Measurements from ENCODE around the gene PITPNC1.

Gene PITPNC1

DNA sequence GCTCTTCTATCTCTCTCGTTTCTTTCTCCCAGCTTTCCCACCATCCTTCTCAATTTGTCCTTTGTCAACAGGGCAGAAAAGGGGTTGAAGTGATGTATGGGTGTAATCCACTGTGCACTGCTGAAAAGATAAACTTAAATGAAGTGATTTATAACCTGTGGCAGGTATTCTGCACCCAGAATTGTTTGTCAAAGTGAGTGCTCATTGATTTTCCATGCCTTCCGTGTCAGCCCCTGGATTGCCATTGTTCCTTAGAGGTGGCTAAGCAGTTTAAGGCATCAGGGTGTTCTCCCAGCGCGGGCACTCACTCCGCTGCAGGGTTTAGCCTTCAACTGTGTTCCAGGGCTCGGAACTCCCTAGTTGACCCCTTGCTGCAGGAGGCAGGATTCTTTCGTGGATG lies 82.9 kb downstream of the PITPNC1 start:
- TF ChIP-seq EZH2 (IDR thresholded peaks at IDR 0.05; ENCODE audit: borderline replicate concordance, low read length) (no peak), CTCF (IDR thresholded peaks at IDR 0.05; ENCODE audit: low read length) (no peak)
- H3K4me1 ChIP-seq (ENCODE audit: insufficient read depth, low read length, severe bottlenecking): no peaks in the 10 kb centered on the region
- H3K4me2 ChIP-seq (ENCODE audit: low read length): no peak overlapping the region
- H3K79me2 ChIP-seq (ENCODE audit: insufficient read depth, low read length): no peaks in the 10 kb centered on the region
- H3K36me3 ChIP-seq (ENCODE audit: insufficient read depth, low read length): no peaks in the 10 kb centered on the region; the same call in 1 of the 2 replicates
- H4K20me1 ChIP-seq (ENCODE audit: insufficient read depth, low read length): no peaks in the 10 kb centered on the region
- H2AFZ ChIP-seq (ENCODE audit: low read length): no peak overlapping the region
- H3K9me3 ChIP-seq (ENCODE audit: low read length): peaks cover 4% of the 10 kb centered on the region; the same call in 1 of the 2 replicates
- no peak overlapping the region for H3K27ac ChIP-seq (ENCODE audit: low read depth, low read length, poor library complexity, severe bottlenecking)
- no peaks in the 10 kb centered on the region for H3F3A ChIP-seq (ENCODE audit: insufficient read depth, low read length)
- no peak overlapping the region for H3K9ac ChIP-seq (ENCODE audit: low read length)
- H3K4me3 ChIP-seq (ENCODE audit: low read depth, low read length, poor library complexity, severe bottlenecking): no peak overlapping the region
- H3K27me3 ChIP-seq (ENCODE audit: insufficient read depth, low read length): no peaks in the 10 kb centered on the region; the same call in 1 of the 2 replicates
- H3K9me2 ChIP-seq (ENCODE audit: low read depth, low read length): no peaks in the 10 kb centered on the region

DNA sequence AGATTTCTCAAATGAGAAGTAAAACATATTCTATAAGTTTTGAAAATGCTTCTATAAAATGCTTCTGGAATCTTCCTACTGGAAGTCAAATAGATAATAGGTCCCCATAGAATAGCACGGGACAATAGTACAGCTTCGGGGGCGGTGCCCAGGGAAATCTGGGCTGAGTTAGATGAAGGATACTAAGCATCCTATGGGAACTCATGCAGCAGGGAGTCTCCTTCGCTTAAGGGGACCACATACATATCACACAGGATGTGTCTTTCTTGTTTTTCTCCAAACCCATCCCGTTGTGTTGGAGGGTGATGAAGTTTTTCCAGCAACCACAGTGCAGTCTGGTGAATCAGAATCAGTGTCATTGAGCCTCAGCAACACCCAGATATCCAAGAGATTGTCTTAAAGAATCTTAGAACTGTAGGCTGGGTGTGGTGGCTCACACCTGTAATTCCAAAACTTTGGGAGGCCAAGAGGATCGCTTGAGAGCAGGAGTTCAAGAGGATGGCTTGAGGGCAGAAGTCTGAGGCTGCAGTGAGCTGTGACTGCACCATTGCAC lies 84.2 kb downstream of the PITPNC1 start:
- TF ChIP-seq EZH2 (IDR thresholded peaks at IDR 0.05; ENCODE audit: borderline replicate concordance, low read length): no peak
- TF ChIP-seq CTCF (IDR thresholded peaks at IDR 0.05; ENCODE audit: low read length): no peak
- Histone ChIP-seq H3K4me1 (ENCODE audit: insufficient read depth, low read length, severe bottlenecking) (no peaks in the 10 kb centered on the region), H3K79me2 (ENCODE audit: insufficient read depth, low read length) (no peaks in the 10 kb centered on the region), H3K9ac (ENCODE audit: low read length) (no peak overlapping the region), H3K9me2 (ENCODE audit: low read depth, low read length) (no peaks in the 10 kb centered on the region), H4K20me1 (ENCODE audit: insufficient read depth, low read length) (no peaks in the 10 kb centered on the region), H3F3A (ENCODE audit: insufficient read depth, low read length) (no peaks in the 10 kb centered on the region), H3K4me2 (ENCODE audit: low read length) (no peak overlapping the region), H3K4me3 (ENCODE audit: low read depth, low read length, poor library complexity, severe bottlenecking) (no peak overlapping the region), H3K27ac (ENCODE audit: low read depth, low read length, poor library complexity, severe bottlenecking) (no peak overlapping the region), H3K27me3 (ENCODE audit: insufficient read depth, low read length) (no peaks in the 10 kb centered on the region; the same call in 1 of the 2 replicates), H3K36me3 (ENCODE audit: insufficient read depth, low read length) (no peaks in the 10 kb centered on the region; the same call in 1 of the 2 replicates), H3K9me3 (ENCODE audit: low read length) (peaks cover 4% of the 10 kb centered on the region; the same call in 1 of the 2 replicates), H2AFZ (ENCODE audit: low read length) (no peak overlapping the region)

DNA sequence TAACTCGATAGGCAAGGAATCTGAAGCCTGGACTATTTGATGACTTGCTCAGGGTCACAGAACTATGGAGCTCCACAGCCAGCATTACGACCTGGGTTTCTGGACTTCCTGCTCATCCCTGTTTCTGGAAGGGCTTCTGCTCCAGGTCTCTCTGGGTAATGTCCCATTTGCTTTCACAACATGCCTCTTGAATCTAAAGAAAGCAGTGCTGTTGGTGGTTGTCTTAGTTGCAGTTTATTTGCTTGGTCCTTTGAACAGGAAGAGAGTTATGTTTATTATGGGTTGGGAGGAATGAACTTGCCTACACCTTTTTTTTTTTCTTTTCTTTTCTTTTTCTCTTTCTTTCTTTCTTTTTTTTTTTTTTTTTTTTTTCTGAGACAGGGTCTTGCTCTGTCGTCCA lies 84.8 kb downstream of the PITPNC1 start:
- H3K9ac ChIP-seq (ENCODE audit: low read length): no peak overlapping the region
- no peak overlapping the region for H3K4me2 ChIP-seq (ENCODE audit: low read length)
- H4K20me1 ChIP-seq (ENCODE audit: insufficient read depth, low read length): no peaks in the 10 kb centered on the region
- H3K4me1 ChIP-seq (ENCODE audit: insufficient read depth, low read length, severe bottlenecking): no peaks in the 10 kb centered on the region
- no peaks in the 10 kb centered on the region; the same call in 1 of the 2 replicates for H3K27me3 ChIP-seq (ENCODE audit: insufficient read depth, low read length)
- H3K4me3 ChIP-seq (ENCODE audit: low read depth, low read length, poor library complexity, severe bottlenecking): no peak overlapping the region
- no peaks in the 10 kb centered on the region for H3F3A ChIP-seq (ENCODE audit: insufficient read depth, low read length)
- TF ChIP-seq CTCF (IDR thresholded peaks at IDR 0.05; ENCODE audit: low read length) (no peak), EZH2 (IDR thresholded peaks at IDR 0.05; ENCODE audit: borderline replicate concordance, low read length) (no peak)
- H3K36me3 ChIP-seq (ENCODE audit: insufficient read depth, low read length): no peaks in the 10 kb centered on the region; the same call in 1 of the 2 replicates
- no peaks in the 10 kb centered on the region for H3K79me2 ChIP-seq (ENCODE audit: insufficient read depth, low read length)
- H3K27ac ChIP-seq (ENCODE audit: low read depth, low read length, poor library complexity, severe bottlenecking): no peak overlapping the region
- no peak overlapping the region for H2AFZ ChIP-seq (ENCODE audit: low read length)
- peaks cover 4% of the 10 kb centered on the region; the same call in 1 of the 2 replicates for H3K9me3 ChIP-seq (ENCODE audit: low read length)
- no peaks in the 10 kb centered on the region for H3K9me2 ChIP-seq (ENCODE audit: low read depth, low read length)

Measured in OCI-LY1 (cell line).